Tibial artery (tissue), 4 donors: ENCODE measurements around the gene FASN.

Experiments used
- DNase-seq, 2 donors: peaks; one replicate each; pipeline ENCODE4 v3.0.0-alpha.2; 2019
- H3K27ac ChIP-seq, 2 donors: fragments of 200-600 bp; sonication (generic) in 1 of 2; 1 replicate in 1 of 2; 2 replicates in 1 of 2; pipeline ENCODE4 v1.5.1; 2018 to 2019; ENCODE audit warnings: mild to moderate bottlenecking in 1 of 2
- H3K27me3 ChIP-seq, 2 donors: fragments of 200-600 bp; sonication (generic) in 1 of 2; one replicate each; pipeline versions ENCODE4 v1.5.1 to v1.6.0; 2016 to 2019
- H3K36me3 ChIP-seq, 3 donors: fragments of 200-600 bp; sonication (generic) in 2 of 3; one replicate each; pipeline ENCODE4 v1.5.1; 2016 to 2019; ENCODE audit warnings: mild to moderate bottlenecking in 2 of 3
- H3K4me1 ChIP-seq, 4 donors: fragments of 200-600 bp; sonication (generic) in 2 of 4; 1 replicate in 3 of 4; 2 replicates in 1 of 4; pipeline ENCODE4 v1.5.1; 2016 to 2019
- H3K4me3 ChIP-seq, 2 donors: fragments of 200-600 bp; sonication (generic) in 1 of 2; 1 replicate in 1 of 2; 2 replicates in 1 of 2; pipeline ENCODE4 v1.5.1; 2018 to 2019; ENCODE audit warnings: mild to moderate bottlenecking in 2 of 2
- H3K9me3 ChIP-seq, 3 donors: fragments of 200-600 bp; sonication (generic) in 1 of 3; one replicate each; pipeline ENCODE4 v1.5.1; 2016 to 2019
- intact Hi-C: fragments of 100-400 bp; cut with DNase I; formaldehyde crosslinking; loops from one replicate; pipeline ENCODE4 v1.15.0; 2023; ENCODE audit warnings: low total_unique reads
- TF ChIP-seq, protein P1 (sequence below), 2 experiments: fragments of 200-600 bp in 1 of 2; fragments of 450-650 bp in 1 of 2; IDR thresholded peaks; one replicate each; pipeline ENCODE4 v1.5.1; 2017 to 2019; ENCODE audit warnings: antibody characterized with exemption in 2 of 2, mild to moderate bottlenecking in 1 of 2, moderate library complexity in 1 of 2

FASN gene

DNA sequence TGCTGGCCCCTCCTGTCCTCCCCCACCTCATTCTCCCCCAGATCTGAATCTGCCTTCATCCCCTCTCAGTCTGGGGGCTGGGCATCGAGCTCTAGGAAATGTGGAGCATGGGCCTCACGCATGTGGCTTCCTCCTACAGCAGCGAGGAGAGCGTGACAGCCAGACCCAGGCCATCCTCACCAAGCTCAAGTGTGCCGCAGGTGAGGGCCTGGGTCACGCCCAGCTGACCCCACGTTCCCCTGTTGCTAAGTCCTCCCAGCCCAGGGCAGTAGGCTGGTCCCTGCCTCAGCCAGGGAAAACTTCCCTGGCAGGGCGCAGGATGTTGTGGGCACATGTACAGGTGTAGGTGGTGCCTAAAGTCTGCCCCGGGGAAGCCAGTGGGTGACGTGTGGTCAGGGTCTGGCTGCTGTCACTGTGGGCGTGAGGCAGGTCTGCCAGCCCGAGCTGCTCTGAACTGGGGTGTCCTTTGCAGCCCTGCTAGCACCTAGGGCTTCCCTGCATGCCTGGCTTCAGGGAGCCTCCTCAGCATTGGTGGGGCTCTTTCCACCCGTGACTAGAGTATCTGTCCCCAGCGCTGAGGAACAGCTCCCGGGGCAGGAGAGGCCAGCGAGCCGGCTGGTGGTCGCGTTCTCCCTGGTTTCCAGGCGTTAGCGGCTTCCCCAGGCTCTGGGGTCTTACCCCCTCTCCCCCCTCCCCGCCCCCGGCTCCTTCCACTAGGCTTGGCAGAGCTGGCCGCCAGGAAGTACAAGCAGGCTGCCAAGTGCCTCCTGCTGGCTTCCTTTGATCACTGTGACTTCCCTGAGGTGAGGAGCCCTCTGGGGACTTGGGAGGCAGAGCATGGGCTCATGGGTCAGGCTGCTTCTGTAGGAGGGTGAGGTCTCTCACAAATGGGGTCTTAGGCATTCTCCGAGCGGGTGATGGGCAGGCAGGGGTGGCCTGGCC is 42.7 kb downstream of the FASN start:
- TF ChIP-seq, protein P1, sequence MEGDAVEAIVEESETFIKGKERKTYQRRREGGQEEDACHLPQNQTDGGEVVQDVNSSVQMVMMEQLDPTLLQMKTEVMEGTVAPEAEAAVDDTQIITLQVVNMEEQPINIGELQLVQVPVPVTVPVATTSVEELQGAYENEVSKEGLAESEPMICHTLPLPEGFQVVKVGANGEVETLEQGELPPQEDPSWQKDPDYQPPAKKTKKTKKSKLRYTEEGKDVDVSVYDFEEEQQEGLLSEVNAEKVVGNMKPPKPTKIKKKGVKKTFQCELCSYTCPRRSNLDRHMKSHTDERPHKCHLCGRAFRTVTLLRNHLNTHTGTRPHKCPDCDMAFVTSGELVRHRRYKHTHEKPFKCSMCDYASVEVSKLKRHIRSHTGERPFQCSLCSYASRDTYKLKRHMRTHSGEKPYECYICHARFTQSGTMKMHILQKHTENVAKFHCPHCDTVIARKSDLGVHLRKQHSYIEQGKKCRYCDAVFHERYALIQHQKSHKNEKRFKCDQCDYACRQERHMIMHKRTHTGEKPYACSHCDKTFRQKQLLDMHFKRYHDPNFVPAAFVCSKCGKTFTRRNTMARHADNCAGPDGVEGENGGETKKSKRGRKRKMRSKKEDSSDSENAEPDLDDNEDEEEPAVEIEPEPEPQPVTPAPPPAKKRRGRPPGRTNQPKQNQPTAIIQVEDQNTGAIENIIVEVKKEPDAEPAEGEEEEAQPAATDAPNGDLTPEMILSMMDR (IDR thresholded peaks at IDR 0.05) = no peak
- H3K4me3 ChIP-seq = no peak overlapping the region
- peaks cover 6 to 34% (median 26%) of the 10 kb centered on the region in 4 donors for H3K4me1 ChIP-seq
- H3K9me3 ChIP-seq = no peaks in the 10 kb centered on the region
- DNase-seq = no peak
- peaks cover 29 to 75% (median 60%) of the 10 kb centered on the region in 3 donors for H3K36me3 ChIP-seq
- H3K27ac ChIP-seq = no peak overlapping the region
- intact Hi-C loops = no loop called here
- H3K27me3 ChIP-seq = no peaks in the 10 kb centered on the region

- H3K9me3 ChIP-seq = no peaks in the 10 kb centered on the region
- peaks cover 32 to 74% (median 63%) of the 10 kb centered on the region in 3 donors for H3K36me3 ChIP-seq
- intact Hi-C loops = no loop called here
- no peaks in the 10 kb centered on the region for H3K27me3 ChIP-seq
- no peak for DNase-seq
- H3K4me3 ChIP-seq = no peak overlapping the region
- TF ChIP-seq, protein P1 (IDR thresholded peaks at IDR 0.05) = no peak
- no peak overlapping the region for H3K27ac ChIP-seq
- H3K4me1 ChIP-seq = peaks cover 6 to 43% (median 30%) of the 10 kb centered on the region in 4 donors
These were observed 43.5 kb downstream of the FASN start for GRCh38 chr17:82054351-82055022.

DNA sequence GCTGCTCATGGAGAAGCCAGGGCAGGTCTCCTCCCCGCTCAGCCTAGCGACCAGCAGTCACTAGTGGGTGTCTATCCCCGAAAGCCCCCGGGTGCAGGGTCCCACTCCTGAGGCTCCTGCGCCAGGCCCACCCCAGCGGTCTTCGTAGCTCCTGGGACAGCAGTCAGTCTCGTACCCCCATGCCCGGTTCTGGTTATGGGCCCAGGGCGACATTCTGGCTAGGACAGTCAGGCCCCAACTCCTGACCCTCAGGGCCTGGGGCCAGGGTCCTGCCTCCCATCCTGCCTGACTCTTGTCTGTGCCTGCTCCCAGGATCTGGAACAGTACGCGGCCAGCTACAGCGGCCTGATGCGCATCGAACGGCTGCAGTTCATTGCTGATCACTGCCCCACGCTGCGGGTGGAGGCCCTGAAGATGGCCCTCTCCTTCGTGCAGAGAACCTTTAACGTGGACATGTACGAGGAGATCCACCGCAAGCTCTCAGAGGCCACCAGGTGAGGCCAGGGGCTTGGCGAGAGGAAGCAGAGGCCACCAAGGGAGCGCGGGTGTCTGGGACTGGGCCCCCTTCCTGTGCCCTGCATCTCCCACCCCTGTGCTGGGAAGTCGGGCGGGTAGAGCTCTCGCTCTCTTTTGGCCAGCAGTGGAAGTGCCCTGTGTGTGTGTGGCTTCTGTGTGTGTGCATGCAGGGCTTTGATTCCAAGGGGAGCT is 44.3 kb downstream of the FASN start:
- peaks cover 34 to 74% (median 63%) of the 10 kb centered on the region in 3 donors for H3K36me3 ChIP-seq
- TF ChIP-seq, protein P1 (IDR thresholded peaks at IDR 0.05) = no peak
- DNase-seq = no peak
- no peaks in the 10 kb centered on the region for H3K9me3 ChIP-seq
- H3K27me3 ChIP-seq = no peaks in the 10 kb centered on the region
- H3K4me3 ChIP-seq = no peak overlapping the region
- H3K4me1 ChIP-seq = peaks cover 6 to 45% (median 30%) of the 10 kb centered on the region in 4 donors
- intact Hi-C loops = no loop called here
- no peak overlapping the region for H3K27ac ChIP-seq

DNA sequence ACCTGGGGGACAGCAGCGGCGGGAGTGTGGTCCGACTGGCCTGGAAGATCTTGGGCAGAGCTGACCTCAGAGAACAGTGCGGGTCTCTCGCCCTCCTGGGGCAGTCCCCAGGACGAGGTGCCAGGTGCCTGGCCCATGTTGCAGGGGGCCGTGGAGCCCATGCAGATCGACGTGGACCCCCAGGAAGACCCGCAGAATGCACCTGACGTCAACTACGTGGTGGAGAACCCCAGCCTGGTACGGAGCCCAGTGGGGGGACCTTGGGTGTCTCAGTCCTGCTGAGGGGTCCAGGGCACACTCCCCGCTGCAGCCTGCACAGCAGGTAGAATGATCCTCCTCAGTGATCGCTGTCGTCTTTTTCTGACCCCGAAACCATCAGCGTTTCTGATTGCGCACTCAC is 44.9 kb downstream of the FASN start:
- Histone ChIP-seq H3K4me1 (peaks cover 6 to 45% (median 30%) of the 10 kb centered on the region in 4 donors), H3K27ac (no peak overlapping the region), H3K27me3 (no peaks in the 10 kb centered on the region), H3K9me3 (no peaks in the 10 kb centered on the region), H3K4me3 (peak overlapping the region; percentile 75 to 93), H3K36me3 (peaks cover 34 to 74% (median 63%) of the 10 kb centered on the region in 3 donors)
- intact Hi-C loops = no loop called here
- DNase-seq = no peak
- TF ChIP-seq, protein P1 (IDR thresholded peaks at IDR 0.05) = no peak

- Histone ChIP-seq H3K4me1 (peaks cover 6 to 45% (median 30%) of the 10 kb centered on the region in 4 donors), H3K27ac (peak overlapping the region; percentile 57 to 75), H3K36me3 (peaks cover 38 to 74% (median 63%) of the 10 kb centered on the region in 3 donors), H3K4me3 (peak overlapping the region; percentile 75 to 93), H3K9me3 (no peaks in the 10 kb centered on the region), H3K27me3 (no peaks in the 10 kb centered on the region)
- TF ChIP-seq, protein P1 (IDR thresholded peaks at IDR 0.05) = no peak
- intact Hi-C loops = no loop called here
- no peak for DNase-seq
These were observed 45.4 kb downstream of the FASN start for GRCh38 chr17:82052638-82053059.
